Suprapubic skin (tissue), 3 donors: Measurements from ENCODE around the gene LACTB.

ENCODE experiments used
- POLR2A ChIP-seq, 2 donors: fragments of 450-650 bp; IDR thresholded peaks; one replicate each; pipeline ENCODE4 v1.6.1; 2017; ENCODE audit warnings: antibody characterized with exemption in 2 of 2, mild to moderate bottlenecking in 2 of 2, moderate library complexity in 2 of 2
- TF ChIP-seq, protein P1 (sequence below), 2 donors: fragments of 200-600 bp in 1 of 2; fragments of 450-650 bp in 1 of 2; sonication (generic) in 1 of 2; IDR thresholded peaks; one replicate each; pipeline ENCODE4 v1.5.1; 2016 to 2019; ENCODE audit warnings: antibody characterized with exemption in 2 of 2, mild to moderate bottlenecking in 1 of 2, moderate library complexity in 1 of 2

DNA sequence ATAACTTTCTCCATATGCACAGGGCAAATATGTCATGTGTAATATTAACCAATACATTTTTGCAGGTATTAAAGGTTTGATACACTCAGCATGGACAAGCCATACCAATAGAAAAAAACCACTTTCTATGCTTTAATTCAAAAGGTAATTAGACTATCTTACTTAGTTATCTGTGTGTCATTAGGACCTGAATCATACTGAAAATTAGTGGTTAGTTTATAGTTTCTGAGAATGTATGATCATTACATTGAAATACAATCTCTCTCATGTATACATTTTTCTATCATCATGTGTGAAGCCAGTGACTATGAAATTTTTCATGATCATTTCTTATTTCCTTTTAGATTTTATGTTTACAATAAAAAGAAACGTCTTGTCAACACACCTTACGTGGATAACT is 19.3 kb downstream of the LACTB start:
- TF ChIP-seq, protein P1, sequence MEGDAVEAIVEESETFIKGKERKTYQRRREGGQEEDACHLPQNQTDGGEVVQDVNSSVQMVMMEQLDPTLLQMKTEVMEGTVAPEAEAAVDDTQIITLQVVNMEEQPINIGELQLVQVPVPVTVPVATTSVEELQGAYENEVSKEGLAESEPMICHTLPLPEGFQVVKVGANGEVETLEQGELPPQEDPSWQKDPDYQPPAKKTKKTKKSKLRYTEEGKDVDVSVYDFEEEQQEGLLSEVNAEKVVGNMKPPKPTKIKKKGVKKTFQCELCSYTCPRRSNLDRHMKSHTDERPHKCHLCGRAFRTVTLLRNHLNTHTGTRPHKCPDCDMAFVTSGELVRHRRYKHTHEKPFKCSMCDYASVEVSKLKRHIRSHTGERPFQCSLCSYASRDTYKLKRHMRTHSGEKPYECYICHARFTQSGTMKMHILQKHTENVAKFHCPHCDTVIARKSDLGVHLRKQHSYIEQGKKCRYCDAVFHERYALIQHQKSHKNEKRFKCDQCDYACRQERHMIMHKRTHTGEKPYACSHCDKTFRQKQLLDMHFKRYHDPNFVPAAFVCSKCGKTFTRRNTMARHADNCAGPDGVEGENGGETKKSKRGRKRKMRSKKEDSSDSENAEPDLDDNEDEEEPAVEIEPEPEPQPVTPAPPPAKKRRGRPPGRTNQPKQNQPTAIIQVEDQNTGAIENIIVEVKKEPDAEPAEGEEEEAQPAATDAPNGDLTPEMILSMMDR (IDR thresholded peaks at IDR 0.05): no peak
- TF ChIP-seq POLR2A (IDR thresholded peaks at IDR 0.05): no peak
